Gastroesophageal sphincter (tissue), 4 donors: Measurements from ENCODE around the gene WRAP53. TPM values are rescaled to one million over a fixed set of nuclear protein-coding genes. Genes with fewer than 3 reads are reported as not detected.

ENCODE experiments used
- ATAC-seq: fragments of 150-250 bp; one replicate; pipeline ENCODE4 v1.9.1; 2016; ENCODE audit warnings: mild to moderate bottlenecking, moderate library complexity
- H3K27ac ChIP-seq, 4 donors: fragments of 200-600 bp; sonication (generic) in 3 of 4; 1 replicate in 3 of 4; 2 replicates in 1 of 4; pipeline ENCODE4 v1.5.1; 2016 to 2019
- H3K27me3 ChIP-seq: fragments of 200-600 bp; sonication (generic); one replicate; pipeline ENCODE4 v1.5.1; 2019
- H3K36me3 ChIP-seq, 2 donors: fragments of 200-600 bp; sonication (generic); one replicate each; pipeline ENCODE4 v1.5.1; 2019; ENCODE audit warnings: control low read depth in 1 of 2
- H3K4me1 ChIP-seq, 3 donors: fragments of 200-600 bp; sonication (generic); 1 replicate in 2 of 3; 2 replicates in 1 of 3; pipeline ENCODE4 v1.5.1; 2016 to 2019; ENCODE audit warnings: control low read depth in 2 of 3
- H3K4me3 ChIP-seq, 2 donors: fragments of 200-600 bp; sonication (generic); one replicate each; pipeline ENCODE4 v1.5.1; 2019; ENCODE audit warnings: mild to moderate bottlenecking in 1 of 2, moderate library complexity in 1 of 2
- H3K9me3 ChIP-seq, 3 donors: fragments of 200-600 bp; sonication (generic); one replicate each; pipeline ENCODE4 v1.5.1; 2017 to 2019; ENCODE audit warnings: control low read depth in 2 of 3
- CTCF ChIP-seq, 4 experiments: fragments of 200-600 bp in 2 of 4; fragments of 450-650 bp in 2 of 4; sonication (generic) in 1 of 4; IDR thresholded peaks; one replicate each; pipeline ENCODE4 v1.5.1; 2017 to 2019; ENCODE audit warnings: antibody characterized with exemption in 4 of 4, mild to moderate bottlenecking in 2 of 4, moderate library complexity in 2 of 4
- EP300 ChIP-seq: sonication (generic); formaldehyde crosslinking; IDR thresholded peaks from one replicate; pipeline ENCODE4 v1.6.1; 2017; ENCODE audit warnings: antibody characterized with exemption, mild to moderate bottlenecking
- POLR2A ChIP-seq, 2 donors: fragments of 450-650 bp; IDR thresholded peaks; one replicate each; pipeline ENCODE4 v1.6.1; 2017; ENCODE audit warnings: antibody characterized with exemption in 2 of 2, mild to moderate bottlenecking in 2 of 2, moderate library complexity in 1 of 2
- POLR2AphosphoS5 ChIP-seq: sonication (generic); formaldehyde crosslinking; IDR thresholded peaks from one replicate; pipeline ENCODE4 v1.6.1; 2017; ENCODE audit warnings: antibody characterized with exemption
- WGBS, 2 donors: methylation state at CpG; one replicate each; pipeline ENCODE4 v1.1.5; 2018; ENCODE audit warnings: low coverage in 1 of 2; 5-methylcytosine and 5-hydroxymethylcytosine counted together
- total RNA-seq, 4 donors: library from RNA; depleted of rRNA; stranded (reverse); fragments of >200 nt; gene quantifications; one replicate each; pipeline ENCODE4 v1.1.0, GENCODE V29; 2016

Gene WRAP53
- total RNA-seq, 4 donors from 2014 or later: 2.8 to 4.7 (median 3.9) TPM

- peaks cover 0 to 54% of the 10 kb centered on the region in 2 donors for H3K36me3 ChIP-seq
- TF ChIP-seq EP300 (no peak), CTCF (IDR thresholded peaks at IDR 0.05) (no peak), POLR2A (IDR thresholded peaks at IDR 0.05) (no peak), POLR2AphosphoS5 (no peak)
- ATAC-seq: no peak
- no peaks in the 10 kb centered on the region for H3K9me3 ChIP-seq
- WGBS, 2 donors: 92 to 97% methylated on average over 5 to 9 of the region's 10 CpGs
- no peak overlapping the region for H3K4me3 ChIP-seq
- H3K27ac ChIP-seq: no peak overlapping the region
- no peaks in the 10 kb centered on the region for H3K27me3 ChIP-seq
- no peaks in the 10 kb centered on the region for H3K4me1 ChIP-seq
Observed at GRCh38 chr17:7695586-7695985, 7.3 kb downstream of the WRAP53 start.

- Histone ChIP-seq H3K27ac (no peak overlapping the region), H3K36me3 (peaks cover 0 to 58% of the 10 kb centered on the region in 2 donors), H3K9me3 (no peaks in the 10 kb centered on the region), H3K4me3 (no peak overlapping the region), H3K4me1 (no peaks in the 10 kb centered on the region), H3K27me3 (peaks cover 23% of the 10 kb centered on the region)
- WGBS, 2 donors: 92 to 98% methylated on average over 4 of the region's 4 CpGs
- no peak for ATAC-seq
- no peak for TF ChIP-seq EP300
- no peak for TF ChIP-seq CTCF (IDR thresholded peaks at IDR 0.05)
- no peak for TF ChIP-seq POLR2AphosphoS5
- TF ChIP-seq POLR2A (IDR thresholded peaks at IDR 0.05): no peak
Observed at GRCh38 chr17:7697828-7698588, 9.7 kb downstream of the WRAP53 start.

GRCh38 chr17:7700510-7700909, 12.2 kb downstream of the WRAP53 start:
- no peak for ATAC-seq
- Histone ChIP-seq H3K27me3 (peaks cover 48% of the 10 kb centered on the region), H3K36me3 (peaks cover 0 to 46% of the 10 kb centered on the region in 2 donors), H3K27ac (no peak overlapping the region), H3K4me1 (peaks cover 0 to 20% (median 10%) of the 10 kb centered on the region in 3 donors), H3K4me3 (no peak overlapping the region), H3K9me3 (no peaks in the 10 kb centered on the region)
- WGBS, 2 donors: 80 to 95% methylated on average over 1 to 7 of the region's 7 CpGs
- TF ChIP-seq CTCF (IDR thresholded peaks at IDR 0.05) (no peak), EP300 (no peak), POLR2AphosphoS5 (no peak), POLR2A (IDR thresholded peaks at IDR 0.05) (no peak)

GRCh38 chr17:7701681-7702080, 13.4 kb downstream of the WRAP53 start:
- WGBS, 2 donors: 84% methylated on average over 6 of the region's 14 CpGs; no CpG with 5 or more reads in 1 of the 2 donors
- H3K27ac ChIP-seq: no peak overlapping the region
- ATAC-seq: no peak
- no peak for TF ChIP-seq EP300
- TF ChIP-seq POLR2A (IDR thresholded peaks at IDR 0.05): no peak
- no peak for TF ChIP-seq CTCF (IDR thresholded peaks at IDR 0.05)
- no peak for TF ChIP-seq POLR2AphosphoS5
- no peaks in the 10 kb centered on the region for H3K9me3 ChIP-seq
- peaks cover 0 to 41% of the 10 kb centered on the region in 2 donors for H3K36me3 ChIP-seq
- peaks cover 60% of the 10 kb centered on the region for H3K27me3 ChIP-seq
- H3K4me1 ChIP-seq: peaks cover 0 to 25% (median 11%) of the 10 kb centered on the region in 3 donors
- no peak overlapping the region for H3K4me3 ChIP-seq

- Histone ChIP-seq H3K27me3 (peaks cover 71% of the 10 kb centered on the region), H3K36me3 (peaks cover 0 to 41% of the 10 kb centered on the region in 2 donors), H3K4me3 (no peak overlapping the region), H3K27ac (no peak overlapping the region), H3K4me1 (peaks cover 0 to 25% (median 11%) of the 10 kb centered on the region in 3 donors), H3K9me3 (no peaks in the 10 kb centered on the region)
- 93% methylated on average over 2 of the region's 13 CpGs; no CpG with 5 or more reads in 1 of the 2 donors for WGBS, 2 donors
- no peak for ATAC-seq
- TF ChIP-seq CTCF (IDR thresholded peaks at IDR 0.05) (no peak), POLR2A (IDR thresholded peaks at IDR 0.05) (no peak), POLR2AphosphoS5 (no peak), EP300 (no peak)
Observed at GRCh38 chr17:7702776-7703175, 14.5 kb downstream of the WRAP53 start.
